CMK (cell line): Measurements from ENCODE around the gene PITX2.

Experiments used
- DNase-seq: peaks from one replicate; pipeline ENCODE4 v3.0.0-alpha.2; 2010; ENCODE audit warnings: low read depth

Gene PITX2

GRCh38 chr4:110636171-110636679, 13.3 kb upstream of the PITX2 start:
- DNase-seq: no peak

GRCh38 chr4:110635163-110635865, 12.4 kb upstream of the PITX2 start:
- no peak for DNase-seq

GRCh38 chr4:110634350-110635162, 11.7 kb upstream of the PITX2 start:
- DNase-seq: no peak

- no peak for DNase-seq
These were observed 10.8 kb upstream of the PITX2 start for GRCh38 chr4:110633358-110634341.

GRCh38 chr4:110632506-110633357, 9.9 kb upstream of the PITX2 start:
- DNase-seq: no peak

- no peak for DNase-seq
These were observed 9.0 kb upstream of the PITX2 start for GRCh38 chr4:110631584-110632505.

- DNase-seq: no peak
These were observed 8.0 kb upstream of the PITX2 start for GRCh38 chr4:110630688-110631402.

GRCh38 chr4:110629780-110630687, 7.2 kb upstream of the PITX2 start:
- DNase-seq: no peak

GRCh38 chr4:110629214-110629754, 6.4 kb upstream of the PITX2 start:
- DNase-seq: no peak

GRCh38 chr4:110628663-110629213, 5.9 kb upstream of the PITX2 start:
- DNase-seq: no peak

- DNase-seq: no peak
These were observed 5.2 kb upstream of the PITX2 start for GRCh38 chr4:110627977-110628662.

- DNase-seq: no peak
These were observed 3.8 kb upstream of the PITX2 start for GRCh38 chr4:110626532-110627153.

GRCh38 chr4:110625576-110626257, 2.8 kb upstream of the PITX2 start:
- DNase-seq: no peak

GRCh38 chr4:110624904-110625494, 2.1 kb upstream of the PITX2 start:
- DNase-seq: no peak

- no peak for DNase-seq
These were observed 1.5 kb upstream of the PITX2 start for GRCh38 chr4:110624398-110624780.
